GM19099 (cell line): ENCODE results near the gene ARSG.

ENCODE experiments used
- POLR2A ChIP-seq: IDR thresholded peaks from 3 replicates; pipeline ENCODE4 v1.6.1; 2011; ENCODE audit warnings: low read depth; ENCODE audit not compliant: insufficient read length; ENCODE audit errors: extremely low read depth

The ARSG gene

DNA sequence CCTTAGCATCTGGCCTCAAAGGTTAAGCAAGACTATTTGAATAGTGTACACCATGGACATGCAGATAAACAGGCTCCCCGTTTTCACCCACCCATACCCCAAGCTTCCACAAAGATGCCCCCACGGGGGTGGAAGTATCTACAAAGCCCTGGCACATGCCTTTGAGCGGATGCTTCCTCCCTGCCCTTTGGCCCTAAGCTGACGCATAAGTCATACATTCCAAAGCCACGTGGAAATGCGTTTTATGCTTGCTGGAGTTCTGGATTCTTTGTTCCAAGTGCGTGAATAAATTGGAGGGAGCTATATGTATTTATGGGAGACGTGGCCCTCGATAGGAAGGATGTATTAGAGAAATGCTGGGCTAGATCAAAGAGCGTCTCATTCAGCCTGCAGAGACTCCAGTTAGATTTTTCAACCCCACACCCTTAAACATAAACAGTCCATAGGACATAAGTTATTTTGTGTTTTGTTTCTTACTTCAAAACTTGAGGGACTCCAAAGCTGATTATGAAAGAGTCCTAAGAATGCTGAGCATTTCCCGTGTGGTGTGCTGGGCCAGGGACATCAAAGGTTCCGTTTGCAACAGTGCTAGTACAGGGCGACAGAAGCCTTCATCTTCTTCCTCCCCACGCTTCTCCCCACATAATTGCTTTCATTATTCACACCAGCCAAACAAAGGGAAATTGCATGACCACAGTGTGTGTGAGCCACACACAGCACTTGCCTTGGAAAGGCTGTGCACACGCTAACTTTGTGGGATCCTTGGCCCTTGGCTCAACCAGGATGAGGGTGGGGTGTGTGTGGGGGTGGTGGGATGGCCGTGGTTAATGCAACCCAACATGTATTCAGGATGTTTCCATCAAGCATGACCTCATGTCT lies 92.4 kb downstream of the ARSG start:
- TF ChIP-seq POLR2A = no peak

DNA sequence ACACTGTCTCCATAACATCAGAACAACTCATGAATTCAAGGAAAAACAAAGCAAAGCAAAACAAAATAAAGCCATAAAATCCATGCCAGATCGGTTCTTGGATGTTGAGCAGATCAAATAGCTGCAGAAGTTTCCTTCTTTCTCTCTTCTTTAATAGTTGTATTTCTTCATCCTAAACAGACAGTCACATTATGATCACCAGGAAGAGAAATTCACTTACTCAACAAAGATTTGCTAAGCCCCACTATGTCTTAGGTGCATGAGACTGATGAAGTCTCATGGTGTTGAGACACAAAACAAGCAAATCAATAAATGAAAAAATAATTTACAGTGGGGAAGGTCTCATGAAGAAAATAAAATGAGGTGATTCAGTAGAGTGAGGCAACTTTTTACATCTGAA lies 93.2 kb downstream of the ARSG start:
- no peak for TF ChIP-seq POLR2A

DNA sequence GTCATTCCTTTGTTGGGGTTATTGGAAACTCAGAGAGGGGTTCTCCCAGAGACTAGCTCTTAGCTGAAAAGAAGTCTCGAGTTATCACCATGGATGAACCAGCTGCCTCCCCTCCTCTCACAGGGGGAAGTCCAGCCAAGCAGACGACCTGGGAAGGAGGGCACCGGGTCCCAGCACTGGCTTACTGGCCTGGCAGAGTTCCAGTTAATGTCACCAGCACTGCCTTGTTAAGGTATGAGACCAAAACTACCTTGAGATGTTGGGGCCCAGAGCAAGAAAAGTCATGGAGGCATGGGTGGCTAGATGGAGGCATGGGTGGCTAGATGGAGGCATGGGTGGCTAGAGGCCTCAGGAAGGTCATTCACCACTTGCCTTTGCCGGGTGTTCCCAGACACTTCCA lies 93.6 kb downstream of the ARSG start:
- TF ChIP-seq POLR2A = no peak

DNA sequence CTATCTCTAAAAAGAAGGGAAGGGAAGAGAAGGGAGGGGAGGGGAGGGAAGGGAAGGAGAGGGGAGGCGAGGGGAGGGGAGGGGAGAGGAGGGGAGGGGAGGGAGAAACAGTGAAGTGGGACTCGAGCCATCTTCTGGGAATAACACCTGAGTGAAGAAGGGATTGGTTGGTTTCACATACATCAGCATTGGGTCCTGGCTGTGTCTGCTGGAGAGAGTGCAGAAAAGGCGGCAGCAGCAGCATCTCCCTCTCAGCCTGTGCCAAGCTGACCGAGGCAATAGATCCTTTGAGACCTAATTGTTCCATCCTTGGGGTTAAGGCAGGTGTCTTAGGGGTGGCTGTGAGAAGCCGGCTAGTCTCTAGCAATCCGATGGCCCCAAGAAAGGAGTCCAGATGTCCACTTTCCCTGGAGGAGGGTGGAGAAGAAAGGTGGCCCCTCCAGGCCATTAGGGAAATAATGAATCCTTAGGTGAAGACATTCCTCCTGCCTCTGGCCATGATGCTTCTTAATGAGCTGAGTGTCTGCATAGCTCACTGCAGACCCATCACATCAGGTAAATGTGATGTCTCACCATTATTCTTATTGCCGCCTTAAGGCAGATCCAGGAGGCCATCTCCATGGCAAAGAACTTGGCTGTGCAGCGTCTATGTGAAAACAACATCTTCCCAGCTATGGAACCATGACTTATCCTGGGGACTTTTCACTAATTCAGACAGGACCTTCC lies 94.4 kb downstream of the ARSG start:
- TF ChIP-seq POLR2A = no peak

DNA sequence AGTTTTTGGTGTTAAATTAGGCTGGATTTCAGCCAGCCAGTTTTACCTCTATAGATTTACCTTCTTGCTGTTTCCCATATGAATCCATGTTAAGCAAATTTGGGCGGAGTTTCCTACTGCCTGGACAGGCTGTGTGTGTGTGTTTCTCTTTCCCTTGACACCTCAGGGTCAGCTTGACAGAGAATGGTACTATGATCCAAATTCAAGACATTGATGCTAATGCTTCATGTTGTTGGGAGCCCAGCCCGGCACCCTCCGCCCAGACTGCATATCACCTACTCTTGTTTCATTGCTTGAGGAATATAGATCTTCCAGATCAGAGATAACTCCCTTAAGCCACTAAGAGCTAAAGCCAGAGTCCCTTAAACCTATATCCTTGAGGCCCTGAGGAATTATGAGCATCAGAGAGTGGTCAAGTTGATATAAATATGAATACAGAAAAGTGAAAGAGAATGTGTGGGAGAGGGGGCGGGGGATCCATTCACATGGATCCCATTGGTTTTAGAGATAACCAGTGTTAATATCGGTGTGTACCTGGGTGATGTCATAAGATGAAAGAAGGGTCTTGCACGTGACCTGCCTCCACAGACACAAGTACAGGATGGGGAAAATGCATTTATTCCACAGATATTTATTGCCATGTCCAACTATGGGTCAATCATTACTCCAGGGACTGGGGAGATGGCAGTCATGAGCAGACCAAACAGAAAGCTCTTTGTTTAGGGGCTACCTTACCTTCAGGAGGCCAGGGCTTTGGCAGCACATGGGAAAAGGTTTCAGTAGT lies 96.3 kb downstream of the ARSG start:
- no peak for TF ChIP-seq POLR2A

DNA sequence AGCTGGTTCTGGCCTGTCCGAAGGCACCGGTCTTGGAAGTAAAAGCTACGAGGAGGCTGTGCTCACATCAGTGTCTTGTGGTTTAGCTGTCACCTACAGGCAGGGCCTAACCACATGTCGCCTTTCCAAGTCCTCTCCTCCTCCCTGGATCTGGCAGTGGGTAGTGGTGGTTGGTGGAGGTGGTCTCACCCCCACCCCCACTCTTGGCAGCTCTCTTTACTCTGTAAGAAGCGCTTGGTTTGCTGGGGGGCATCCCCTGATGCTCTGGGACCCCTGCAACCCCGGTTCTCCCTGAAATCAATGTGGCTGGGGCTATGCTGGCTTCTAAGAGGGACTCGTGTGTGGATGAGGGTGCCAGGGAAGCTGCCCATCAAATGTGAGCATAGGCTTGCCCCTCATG lies 97.7 kb downstream of the ARSG start:
- TF ChIP-seq POLR2A = no peak

DNA sequence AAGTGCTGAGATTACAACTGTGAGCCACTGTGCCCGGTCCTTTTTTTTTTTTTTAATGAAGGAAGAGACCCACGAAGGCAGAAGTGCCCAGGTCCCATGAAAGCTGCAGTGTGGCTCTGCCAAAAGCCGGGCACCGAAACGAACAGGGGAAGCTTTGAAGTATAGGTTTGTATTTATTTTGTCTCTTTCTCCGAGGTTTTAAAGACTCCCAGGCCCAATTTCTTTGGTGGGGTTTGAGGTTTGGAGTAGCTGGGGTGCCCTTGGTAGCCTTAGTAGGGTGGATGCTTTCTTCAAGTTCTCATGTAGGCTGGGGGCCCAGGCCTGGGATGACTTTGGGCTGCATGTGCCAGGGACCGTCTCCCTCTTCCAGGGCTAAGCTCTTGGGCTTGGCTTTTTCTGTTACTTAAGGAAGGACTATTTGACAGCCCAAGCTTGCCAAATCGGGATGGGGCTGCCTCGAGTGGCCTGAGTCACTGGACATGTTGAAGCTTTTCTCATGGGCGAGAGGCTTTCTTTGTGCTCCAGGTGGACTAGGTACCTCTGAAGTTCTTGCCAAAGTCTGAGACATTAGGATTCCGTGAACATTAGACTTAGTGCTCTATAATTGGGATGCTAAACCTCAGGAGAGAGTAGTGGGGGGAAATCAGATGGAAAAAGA lies 99.7 kb downstream of the ARSG start:
- no peak for TF ChIP-seq POLR2A

DNA sequence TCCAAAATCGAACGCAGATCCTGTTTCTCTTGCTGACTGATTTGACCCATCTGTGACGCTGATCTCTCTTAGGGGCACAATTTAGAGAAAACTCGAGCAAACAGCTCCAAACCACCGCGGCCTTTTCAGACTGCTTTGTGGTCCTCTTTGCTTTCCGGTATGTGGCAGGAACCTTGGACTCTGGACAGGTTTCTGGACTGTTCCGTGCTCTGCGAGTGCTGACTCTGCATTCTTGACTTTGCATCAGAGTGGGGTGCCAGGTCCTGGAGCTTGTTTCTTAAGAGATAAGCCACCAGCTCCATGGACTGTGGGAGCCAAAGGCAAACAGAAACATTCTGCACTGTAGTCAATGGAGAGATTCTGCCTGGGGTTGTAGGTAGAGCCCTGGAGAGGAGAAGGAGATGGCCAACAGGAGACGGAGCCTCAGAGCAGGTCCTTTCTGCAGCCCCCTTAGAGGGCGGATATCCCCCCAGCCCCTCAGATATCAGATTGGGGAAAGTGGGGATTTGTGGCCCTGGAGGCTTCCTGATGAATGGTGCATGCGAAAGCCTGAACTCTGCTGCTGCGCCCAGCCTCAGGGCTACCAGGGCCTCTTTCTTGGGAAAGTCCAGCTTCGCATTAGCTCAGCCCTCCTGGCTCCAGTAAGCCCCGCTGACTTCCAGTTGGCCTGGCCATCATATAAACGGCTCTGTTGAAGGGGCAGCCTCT lies 100.4 kb downstream of the ARSG start:
- TF ChIP-seq POLR2A = no peak

DNA sequence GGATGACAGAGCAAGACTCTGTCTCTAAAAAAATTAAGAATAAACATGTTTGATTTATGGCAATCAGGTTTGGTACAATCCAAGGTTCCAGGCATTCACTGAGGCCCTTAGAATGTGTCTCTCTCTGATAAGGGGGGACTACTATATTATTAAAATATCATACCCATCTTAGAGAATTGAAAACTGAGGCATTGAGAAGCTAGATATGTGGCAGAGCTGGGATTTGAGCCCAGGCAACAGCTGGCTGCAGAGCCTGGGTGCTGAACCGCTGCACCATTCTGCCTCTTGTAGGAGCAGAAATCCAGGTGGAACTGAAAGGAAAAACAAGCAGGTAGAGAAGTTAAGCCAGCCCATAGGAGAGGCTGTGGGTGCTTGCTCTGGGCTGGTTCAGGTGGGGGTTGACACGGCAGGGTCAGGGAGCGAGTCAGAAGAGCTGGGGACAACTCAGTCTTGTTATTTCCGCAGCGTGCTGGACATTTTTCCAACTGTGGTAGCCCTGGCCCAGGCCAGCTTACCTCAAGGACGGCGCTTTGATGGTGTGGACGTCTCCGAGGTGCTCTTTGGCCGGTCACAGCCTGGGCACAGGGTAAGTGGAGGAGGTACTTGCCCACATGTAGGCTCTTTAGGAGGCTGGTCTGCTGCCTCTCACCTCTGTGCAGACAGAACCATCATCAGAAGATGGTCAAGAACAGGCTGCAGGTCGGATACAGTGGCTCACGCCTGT lies 103.5 kb downstream of the ARSG start:
- no peak for TF ChIP-seq POLR2A

DNA sequence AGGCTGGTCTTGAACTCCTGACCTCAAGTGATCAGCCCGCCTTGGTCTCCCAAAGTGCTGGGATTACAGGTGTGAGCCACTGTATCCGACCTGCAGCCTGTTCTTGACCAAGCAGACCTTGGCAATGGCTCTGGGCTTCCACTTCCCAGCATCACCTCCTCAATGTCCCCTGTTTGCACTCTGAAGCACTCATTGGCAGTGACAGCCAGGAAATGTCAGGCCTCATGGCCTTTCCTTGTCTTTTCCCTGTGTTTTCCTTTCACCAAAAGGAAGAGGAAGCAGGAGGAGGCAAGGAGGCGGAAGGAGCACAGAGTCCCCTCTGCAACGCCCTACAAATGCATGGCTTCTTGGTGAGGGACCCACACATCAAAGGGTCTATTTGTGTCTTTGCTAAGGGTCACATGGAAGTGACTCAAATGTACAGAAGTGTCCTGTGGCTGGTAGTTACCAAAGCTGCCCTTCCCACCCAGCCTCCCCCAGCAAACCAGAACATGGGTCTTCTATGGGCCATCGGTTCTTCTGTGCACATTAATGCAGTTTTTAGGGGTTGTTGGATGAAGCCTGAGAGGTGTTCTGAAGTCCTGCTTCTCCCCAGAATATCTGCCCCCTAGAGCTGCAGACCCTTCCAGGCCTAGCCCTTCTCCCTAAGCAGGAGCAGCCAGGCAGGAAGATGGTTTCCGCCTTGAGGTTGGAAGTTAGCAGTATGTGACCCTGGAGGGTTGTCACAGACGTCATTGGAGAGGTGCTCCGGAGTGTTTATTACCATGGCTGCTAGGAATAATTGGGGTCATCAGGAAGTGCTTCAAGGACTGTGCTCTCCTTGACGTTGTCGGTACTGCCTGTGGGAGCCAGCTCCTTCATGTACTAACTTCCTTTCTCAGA lies 105.2 kb downstream of the ARSG start:
- TF ChIP-seq POLR2A = no peak

DNA sequence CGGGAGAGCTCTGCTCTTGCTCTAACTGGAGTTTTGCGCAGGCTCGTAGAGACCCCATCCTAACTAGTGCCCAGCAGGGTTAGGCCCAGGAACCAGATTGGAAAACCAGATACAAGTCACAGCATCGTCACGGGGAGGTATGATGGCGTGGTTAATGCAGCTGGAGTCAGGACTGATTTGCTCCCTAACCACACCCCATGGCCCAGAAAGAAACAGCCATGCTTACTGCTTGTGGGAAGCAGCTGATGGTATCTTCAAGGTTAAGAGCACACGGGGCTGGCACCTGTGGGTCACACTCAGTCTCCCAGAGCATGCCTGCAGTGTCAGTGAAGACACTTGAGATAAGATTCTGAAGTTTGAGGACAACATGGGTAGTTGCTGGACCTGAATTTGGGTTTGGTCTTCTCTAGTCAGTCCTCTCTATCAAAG lies 105.8 kb downstream of the ARSG start:
- no peak for TF ChIP-seq POLR2A

DNA sequence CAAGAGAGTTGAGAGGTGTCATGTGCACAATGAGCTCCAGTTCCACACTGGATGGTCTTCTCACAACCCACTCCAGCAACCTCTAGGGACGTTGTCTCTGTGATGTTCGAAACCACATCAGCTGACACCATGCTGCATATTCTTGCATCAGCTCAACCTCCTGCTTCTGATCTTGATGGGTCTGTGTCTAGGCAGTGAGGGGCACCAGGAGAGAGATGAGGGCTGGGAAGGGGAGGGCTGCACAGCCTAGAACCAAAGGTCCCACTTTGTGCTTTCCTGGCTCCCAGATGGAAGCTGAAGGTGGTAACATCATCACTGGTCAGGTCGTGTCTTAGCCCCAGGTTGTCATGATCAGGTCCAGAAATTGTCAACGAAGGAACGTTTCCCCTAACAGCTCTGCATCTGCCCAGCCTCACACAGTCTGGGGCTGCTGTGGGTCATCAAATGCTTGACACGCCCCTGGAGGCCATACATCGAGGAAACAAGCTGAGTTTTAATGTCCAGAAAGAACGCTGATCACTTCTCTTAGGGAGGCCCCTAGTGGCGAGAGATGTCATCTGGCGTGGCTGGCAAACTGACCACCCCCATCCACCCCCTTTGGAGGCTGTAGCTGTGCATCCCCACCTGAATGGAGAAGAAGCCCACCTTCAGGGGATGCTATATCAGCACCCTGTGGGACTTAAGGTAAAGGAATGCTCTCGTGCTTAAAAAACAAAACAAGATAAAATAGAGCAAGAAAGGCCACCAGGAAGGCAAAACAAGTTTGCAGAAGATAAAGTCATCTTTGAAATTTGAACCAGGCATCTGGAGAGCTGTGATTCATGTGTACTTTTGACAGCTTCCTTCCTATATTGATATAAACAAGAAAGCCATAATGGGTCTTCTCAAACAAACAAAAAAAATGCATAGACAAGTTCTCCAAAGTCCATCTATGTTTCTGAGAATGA lies 107.7 kb downstream of the ARSG start:
- TF ChIP-seq POLR2A = no peak
